K562 (cell line): Measurements from ENCODE around the gene NR6A1. TPM values are rescaled to one million over a fixed set of nuclear protein-coding genes. Genes with fewer than 3 reads are reported as not detected.

Experiments used
- C11orf30 ChIP-seq: fragments of 450-650 bp; IDR thresholded peaks from 2 replicates; pipeline ENCODE4 v1.6.1; 2016; ENCODE audit warnings: low read depth, mild to moderate bottlenecking
- CBFA2T3 ChIP-seq: fragments of 450-650 bp; IDR thresholded peaks from 2 replicates; pipeline ENCODE4 v1.6.1; 2017
- COPS2 ChIP-seq: fragments of 450-650 bp; conservative IDR thresholded peaks from 2 replicates; pipeline ENCODE4 v1.6.1; 2016; ENCODE audit warnings: mild to moderate bottlenecking, moderate library complexity
- DPF2 ChIP-seq: fragments of 450-650 bp; IDR thresholded peaks from 2 replicates; pipeline ENCODE4 v1.6.1; 2016
- HDAC6 ChIP-seq: IDR thresholded peaks from 2 replicates; pipeline ENCODE4 v1.6.1; 2012; ENCODE audit warnings: low read depth, mild to moderate bottlenecking, control low read depth, inconsistent platforms, low read length, moderate library complexity
- ILK ChIP-seq: fragments of 450-650 bp; IDR thresholded peaks from 2 replicates; pipeline ENCODE4 v1.6.1; 2016; ENCODE audit warnings: missing genetic modification characterization, low read depth, mild to moderate bottlenecking, missing compliant biosample characterization, moderate library complexity, borderline replicate concordance
- IRF2 ChIP-seq: sonication (generic); formaldehyde crosslinking; IDR thresholded peaks from 2 replicates; pipeline ENCODE4 v1.8.1; 2022; ENCODE audit warnings: mild to moderate bottlenecking, missing genetic modification reagents
- JUND ChIP-seq, 2 experiments: IDR thresholded peaks; 2 replicates in 1 of 2; 3 replicates in 1 of 2; pipeline ENCODE4 v1.6.1; 2011; ENCODE audit warnings: borderline replicate concordance in 2 of 2, low read depth in 2 of 2, low read length in 2 of 2, improper control_type of control experiment in 1 of 2, missing biosample characterization in 1 of 2, missing genetic modification characterization in 1 of 2, missing genetic modification reagents in 1 of 2
- LCOR ChIP-seq: sonication (generic); formaldehyde crosslinking; IDR thresholded peaks from 2 replicates; pipeline ENCODE4 v1.8.0; 2022; ENCODE audit warnings: mild to moderate bottlenecking, missing genetic modification reagents
- MCM5 ChIP-seq: fragments of 450-650 bp; IDR thresholded peaks from 2 replicates; pipeline ENCODE4 v1.6.1; 2016; ENCODE audit warnings: low read depth
- MED1 ChIP-seq: sonication (generic); formaldehyde crosslinking; IDR thresholded peaks from 2 replicates; pipeline ENCODE4 v1.8.1; 2023; ENCODE audit warnings: missing genetic modification reagents, borderline replicate concordance
- NR2C2 ChIP-seq, 2 experiments: fragments of 200-800 bp in 1 of 2; sonication (Bioruptor generic) in 1 of 2; sonication (generic) in 1 of 2; formaldehyde crosslinking in 1 of 2; IDR thresholded peaks; 2 replicates each; pipeline versions ENCODE4 v1.6.1 to v1.8.0; 2016 to 2022; ENCODE audit warnings: mild to moderate bottlenecking in 1 of 2, missing compliant biosample characterization in 1 of 2, missing genetic modification characterization in 1 of 2, missing genetic modification reagents in 1 of 2
- POLR2B ChIP-seq: fragments of 450-650 bp; IDR thresholded peaks from 2 replicates; pipeline ENCODE4 v1.6.1; 2018; ENCODE audit warnings: low read depth; ENCODE audit not compliant: partially characterized antibody
- PPARD ChIP-seq: fragments of 250-450 bp; sonication (Bioruptor Pico); IDR thresholded peaks from 2 replicates; pipeline ENCODE4 v1.8.0; 2022; ENCODE audit warnings: inconsistent platforms, mild to moderate bottlenecking, moderate library complexity
- TEAD2 ChIP-seq: fragments of 450-650 bp; IDR thresholded peaks from 2 replicates; pipeline ENCODE4 v1.6.1; 2016; ENCODE audit warnings: missing genetic modification characterization, control low read depth, missing compliant biosample characterization
- ZC3H8 ChIP-seq: fragments of 450-650 bp; IDR thresholded peaks from 2 replicates; pipeline ENCODE4 v1.6.1; 2017
- ZNF121 ChIP-seq: sonication (generic); formaldehyde crosslinking; conservative IDR thresholded peaks from 2 replicates; pipeline ENCODE4 v1.8.0; 2022; ENCODE audit warnings: missing genetic modification reagents
- ZNF140 ChIP-seq: fragments of 250-450 bp; sonication (Bioruptor Pico); IDR thresholded peaks from 2 replicates; pipeline ENCODE4 v1.8.0; 2021; ENCODE audit warnings: moderate library complexity, mild to moderate bottlenecking, inconsistent platforms
- ZNF77 ChIP-seq: fragments of 250-450 bp; sonication (Bioruptor Pico); IDR thresholded peaks from 2 replicates; pipeline ENCODE4 v1.5.0; 2020
- polyA plus RNA-seq, 8 experiments: library from polyadenylated mRNA; depleted of rRNA in 4 of 8; stranded (reverse) in 5 of 8; unstranded in 3 of 8; fragments of >200 nt; fragmentation: Nextera tagmentation in 2 of 8; fragmentation: Illumina TruSeq in 1 of 8; extraction: Ambion mirVana in 2 of 8; extraction: Trizol in 1 of 8; gene quantifications; 2 replicates each; pipeline versions ENCODE4 v1.2.1 to v1.2.3, GENCODE V29; 2011 to 2014; ENCODE audit warnings: inconsistent platforms in 1 of 8, missing spikeins in 1 of 8
- total RNA-seq, 7 experiments: library from RNA; depleted of rRNA in 6 of 7; stranded (reverse); fragments of >200 nt in 6 of 7; fragmentation: Illumina TruSeq in 2 of 7; extraction: Trizol in 2 of 7; gene quantifications; 2 replicates each; pipeline versions ENCODE4 v1.2.1 to v1.2.3, GENCODE V29; 2011 to 2021; ENCODE audit warnings: low replicate concordance in 1 of 7
- TF ChIP-seq, protein P1 (sequence below), 2 experiments: fragments of 450-650 bp; formaldehyde crosslinking in 1 of 2; IDR thresholded peaks; 2 replicates each; pipeline versions ENCODE4 v1.4.0 to v1.6.1; 2014 to 2020; ENCODE audit warnings: mild to moderate bottlenecking in 2 of 2, borderline replicate concordance in 1 of 2, low read depth in 1 of 2
- TF ChIP-seq, protein P2 (sequence below): fragments of 450-650 bp; IDR thresholded peaks from 2 replicates; pipeline ENCODE4 v1.6.1; 2016; ENCODE audit warnings: missing biosample characterization, missing genetic modification characterization

The NR6A1 gene
- total and polyA plus RNA-seq, 9 of the 15 experiments (the other 6 are each of a cell fraction or from before 2014, with no cell fraction given), result 9.7 to 55.4 (median 28.3) TPM

DNA sequence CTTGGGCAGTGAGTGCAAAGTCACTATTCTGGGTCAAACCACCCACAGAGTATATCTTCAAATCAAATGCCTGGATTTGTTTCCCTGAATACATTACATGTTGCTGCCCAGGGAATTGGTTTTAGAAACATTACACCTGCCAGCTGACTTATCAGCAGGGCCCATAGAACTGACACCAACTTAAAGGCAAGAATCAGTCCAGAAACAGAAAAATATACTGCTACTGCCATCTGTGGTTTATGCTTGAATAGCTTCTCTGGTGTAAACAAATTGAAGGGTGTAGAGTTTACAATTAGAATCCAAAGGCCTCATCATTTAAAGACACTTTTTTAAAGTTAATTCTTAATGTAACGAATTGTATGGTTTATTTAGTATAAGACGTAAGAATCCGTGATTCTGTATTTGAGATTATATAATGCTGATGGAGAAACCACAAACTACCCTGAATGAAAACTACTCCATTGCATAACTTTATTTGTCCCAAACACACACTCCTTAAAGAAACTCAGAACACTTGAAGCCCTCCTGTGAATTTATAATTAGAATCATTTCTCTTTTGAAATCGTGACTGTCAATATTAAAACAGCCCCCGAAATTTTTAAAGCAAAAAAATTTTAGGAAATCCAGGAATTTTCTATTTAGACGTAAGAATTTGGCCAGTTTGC, 6.2 kb downstream of the NR6A1 start (continued):
- TF ChIP-seq, protein P1, sequence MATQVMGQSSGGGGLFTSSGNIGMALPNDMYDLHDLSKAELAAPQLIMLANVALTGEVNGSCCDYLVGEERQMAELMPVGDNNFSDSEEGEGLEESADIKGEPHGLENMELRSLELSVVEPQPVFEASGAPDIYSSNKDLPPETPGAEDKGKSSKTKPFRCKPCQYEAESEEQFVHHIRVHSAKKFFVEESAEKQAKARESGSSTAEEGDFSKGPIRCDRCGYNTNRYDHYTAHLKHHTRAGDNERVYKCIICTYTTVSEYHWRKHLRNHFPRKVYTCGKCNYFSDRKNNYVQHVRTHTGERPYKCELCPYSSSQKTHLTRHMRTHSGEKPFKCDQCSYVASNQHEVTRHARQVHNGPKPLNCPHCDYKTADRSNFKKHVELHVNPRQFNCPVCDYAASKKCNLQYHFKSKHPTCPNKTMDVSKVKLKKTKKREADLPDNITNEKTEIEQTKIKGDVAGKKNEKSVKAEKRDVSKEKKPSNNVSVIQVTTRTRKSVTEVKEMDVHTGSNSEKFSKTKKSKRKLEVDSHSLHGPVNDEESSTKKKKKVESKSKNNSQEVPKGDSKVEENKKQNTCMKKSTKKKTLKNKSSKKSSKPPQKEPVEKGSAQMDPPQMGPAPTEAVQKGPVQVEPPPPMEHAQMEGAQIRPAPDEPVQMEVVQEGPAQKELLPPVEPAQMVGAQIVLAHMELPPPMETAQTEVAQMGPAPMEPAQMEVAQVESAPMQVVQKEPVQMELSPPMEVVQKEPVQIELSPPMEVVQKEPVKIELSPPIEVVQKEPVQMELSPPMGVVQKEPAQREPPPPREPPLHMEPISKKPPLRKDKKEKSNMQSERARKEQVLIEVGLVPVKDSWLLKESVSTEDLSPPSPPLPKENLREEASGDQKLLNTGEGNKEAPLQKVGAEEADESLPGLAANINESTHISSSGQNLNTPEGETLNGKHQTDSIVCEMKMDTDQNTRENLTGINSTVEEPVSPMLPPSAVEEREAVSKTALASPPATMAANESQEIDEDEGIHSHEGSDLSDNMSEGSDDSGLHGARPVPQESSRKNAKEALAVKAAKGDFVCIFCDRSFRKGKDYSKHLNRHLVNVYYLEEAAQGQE (IDR thresholded peaks at IDR 0.05; ENCODE audit: borderline replicate concordance), result peak; percentile 33; the same call in 1 of the 2 replicates
- TF ChIP-seq, protein P1 (CRISPR knock-in tag; IDR thresholded peaks at IDR 0.05; ENCODE audit: low read depth), result no peak
- TF ChIP-seq ZC3H8 (no peak), MED1 (CRISPR knock-in tag) (no peak), MCM5 (no peak), HDAC6 (no peak), PPARD (CRISPR knock-in tag) (no peak), NR2C2 (CRISPR knock-in tag; IDR thresholded peaks at IDR 0.05) (no peak), NR2C2 (tag; IDR thresholded peaks at IDR 0.05) (no peak), ZNF77 (CRISPR knock-in tag) (no peak), ILK (tag) (no peak), POLR2B (no peak), ZNF140 (CRISPR knock-in tag) (no peak), LCOR (CRISPR knock-in tag) (no peak), JUND (IDR thresholded peaks at IDR 0.05; ENCODE audit: borderline replicate concordance, low read depth, low read length) (0 out of 2 replicates have a peak, but pooled peaks have one; percentile 15), JUND (tag; IDR thresholded peaks at IDR 0.05; ENCODE audit: borderline replicate concordance, low read depth, low read length) (no peak), ZNF121 (CRISPR knock-in tag) (no peak), TEAD2 (tag) (no peak), COPS2 (no peak), C11orf30 (no peak), CBFA2T3 (peak; percentile 29; the same call in 1 of the 2 replicates), DPF2 (0 out of 2 replicates have a peak, but pooled peaks have one; percentile 16), IRF2 (no peak)
- TF ChIP-seq, protein P2, sequence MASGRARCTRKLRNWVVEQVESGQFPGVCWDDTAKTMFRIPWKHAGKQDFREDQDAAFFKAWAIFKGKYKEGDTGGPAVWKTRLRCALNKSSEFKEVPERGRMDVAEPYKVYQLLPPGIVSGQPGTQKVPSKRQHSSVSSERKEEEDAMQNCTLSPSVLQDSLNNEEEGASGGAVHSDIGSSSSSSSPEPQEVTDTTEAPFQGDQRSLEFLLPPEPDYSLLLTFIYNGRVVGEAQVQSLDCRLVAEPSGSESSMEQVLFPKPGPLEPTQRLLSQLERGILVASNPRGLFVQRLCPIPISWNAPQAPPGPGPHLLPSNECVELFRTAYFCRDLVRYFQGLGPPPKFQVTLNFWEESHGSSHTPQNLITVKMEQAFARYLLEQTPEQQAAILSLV (tag), result no peak
